Cerebellar nuclear complex (tissue), 1 donor: ENCODE data around the gene CHD8.

Experiments
- DNase-seq, 2 experiments: peaks; one replicate each; lab custom pipeline; 2025; lab: John Stamatoyannopoulos, UW

CHD8 gene

GRCh38 chr14:21437063-21437901 lies 18.6 kb downstream of the CHD8 start:
- peak; percentile 93 to 98 for DNase-seq

GRCh38 chr14:21436567-21437062 lies 19.3 kb downstream of the CHD8 start:
- no peak for DNase-seq

- no peak for DNase-seq
Measured at GRCh38 chr14:21431126-21431525, 24.8 kb downstream of the CHD8 start.

GRCh38 chr14:21428930-21429329 lies 27.0 kb downstream of the CHD8 start:
- no peak for DNase-seq

- DNase-seq: no peak
Measured at GRCh38 chr14:21426692-21427091, 29.2 kb downstream of the CHD8 start.

GRCh38 chr14:21419528-21419927 lies 36.4 kb downstream of the CHD8 start:
- DNase-seq: no peak

- no peak for DNase-seq
Measured at GRCh38 chr14:21415329-21415728, 40.6 kb downstream of the CHD8 start.

- no peak for DNase-seq
Measured at GRCh38 chr14:21414137-21414631, 41.7 kb downstream of the CHD8 start.

GRCh38 chr14:21408147-21408546 lies 47.8 kb downstream of the CHD8 start:
- no peak for DNase-seq

GRCh38 chr14:21406213-21406612 lies 49.7 kb downstream of the CHD8 start:
- DNase-seq: no peak

- DNase-seq: no peak
Measured at GRCh38 chr14:21405097-21405496, 50.8 kb downstream of the CHD8 start.

GRCh38 chr14:21399311-21399870 lies 56.5 kb downstream of the CHD8 start:
- DNase-seq: peak; percentile 28 to 59

- DNase-seq: peak in 1 of 2 experiments; percentile 59
Measured at GRCh38 chr14:21398901-21399300, 57.0 kb downstream of the CHD8 start.

- no peak for DNase-seq
Measured at GRCh38 chr14:21395450-21395849, 60.5 kb downstream of the CHD8 start.

- no peak for DNase-seq
Measured at GRCh38 chr14:21385188-21385904, 70.6 kb downstream of the CHD8 start.

- no peak for DNase-seq
Measured at GRCh38 chr14:21384494-21384851, 71.5 kb downstream of the CHD8 start.

GRCh38 chr14:21383848-21384493 lies 72.0 kb downstream of the CHD8 start, which contains the start of gene SUPT16H:
SUPT16H (minus strand) TSS chr14:21384019; CDS start chr14:21383927, 92 bp downstream.
- DNase-seq: peak; percentile 41 to 73

GRCh38 chr14:21382886-21383847 lies 72.8 kb downstream of the CHD8 start:
- no peak for DNase-seq

- no peak for DNase-seq
Measured at GRCh38 chr14:21382095-21382494, 73.8 kb downstream of the CHD8 start.

- no peak for DNase-seq
Measured at GRCh38 chr14:21379338-21379737, 76.6 kb downstream of the CHD8 start.

GRCh38 chr14:21373980-21374379 lies 81.9 kb downstream of the CHD8 start:
- DNase-seq: no peak
